ENCODE data around the gene BTD. TPM values are rescaled to one million over a fixed set of nuclear protein-coding genes. Genes with fewer than 3 reads are reported as not detected.

Gene BTD, protein sequence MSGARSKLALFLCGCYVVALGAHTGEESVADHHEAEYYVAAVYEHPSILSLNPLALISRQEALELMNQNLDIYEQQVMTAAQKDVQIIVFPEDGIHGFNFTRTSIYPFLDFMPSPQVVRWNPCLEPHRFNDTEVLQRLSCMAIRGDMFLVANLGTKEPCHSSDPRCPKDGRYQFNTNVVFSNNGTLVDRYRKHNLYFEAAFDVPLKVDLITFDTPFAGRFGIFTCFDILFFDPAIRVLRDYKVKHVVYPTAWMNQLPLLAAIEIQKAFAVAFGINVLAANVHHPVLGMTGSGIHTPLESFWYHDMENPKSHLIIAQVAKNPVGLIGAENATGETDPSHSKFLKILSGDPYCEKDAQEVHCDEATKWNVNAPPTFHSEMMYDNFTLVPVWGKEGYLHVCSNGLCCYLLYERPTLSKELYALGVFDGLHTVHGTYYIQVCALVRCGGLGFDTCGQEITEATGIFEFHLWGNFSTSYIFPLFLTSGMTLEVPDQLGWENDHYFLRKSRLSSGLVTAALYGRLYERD
- polyA plus RNA-seq (ENCODE audit: insufficient read length in 4 of 4), result 10 to 100 TPM; 18.0 to 24.7 (median 21.0) TPM

DNA sequence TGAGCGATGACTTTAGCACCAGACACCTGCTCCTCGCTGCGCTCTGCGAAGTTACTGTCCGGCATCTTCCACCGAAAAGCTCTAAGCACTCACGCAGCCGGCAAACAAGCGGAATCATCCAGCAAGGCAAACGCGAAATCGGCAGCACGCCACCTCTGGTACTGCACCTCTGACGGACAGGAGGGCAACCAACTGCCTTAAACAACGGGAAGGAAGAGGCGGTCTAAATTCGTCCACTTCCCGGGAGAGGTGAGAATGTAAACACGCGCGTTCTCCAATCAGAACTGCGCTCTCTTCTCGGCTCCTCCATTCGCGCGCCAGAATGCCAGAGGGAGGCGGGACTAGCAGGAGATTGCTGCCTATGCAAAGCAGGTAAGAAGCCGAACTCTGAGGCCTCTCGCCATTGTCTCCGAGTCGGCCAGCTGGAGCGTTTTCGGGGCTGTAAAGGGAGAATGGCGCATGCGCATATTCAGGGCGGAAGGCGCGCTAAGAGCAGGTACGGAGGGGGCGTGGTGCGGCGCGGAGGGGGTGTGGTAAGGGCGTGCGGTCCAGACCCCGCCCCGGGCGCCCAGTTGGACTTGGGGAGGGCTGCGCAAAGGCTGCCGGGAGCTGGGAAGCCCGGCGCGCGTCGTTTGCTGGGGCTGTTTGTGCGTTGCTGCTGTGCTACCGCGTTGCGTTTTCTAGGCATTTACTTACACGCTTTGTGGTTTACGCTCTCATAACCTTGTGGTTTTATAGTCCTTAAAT is at the start of gene BTD, which contains the start of gene HACL1:
TSS of gene BTD (plus strand) at position 347 of the 747 bp plus-strand sequence. CDS start 33,695 bp downstream, outside the sequence.
TSS of gene HACL1 (minus strand) at position 171 of the 747 bp plus-strand sequence. CDS start at position 65, 106 bp downstream.
- DNase-seq (ENCODE audit: low read depth in 4 of 4, low spot score in 2 of 4), result peak; percentile 95 to 99 (median 98)

DNA sequence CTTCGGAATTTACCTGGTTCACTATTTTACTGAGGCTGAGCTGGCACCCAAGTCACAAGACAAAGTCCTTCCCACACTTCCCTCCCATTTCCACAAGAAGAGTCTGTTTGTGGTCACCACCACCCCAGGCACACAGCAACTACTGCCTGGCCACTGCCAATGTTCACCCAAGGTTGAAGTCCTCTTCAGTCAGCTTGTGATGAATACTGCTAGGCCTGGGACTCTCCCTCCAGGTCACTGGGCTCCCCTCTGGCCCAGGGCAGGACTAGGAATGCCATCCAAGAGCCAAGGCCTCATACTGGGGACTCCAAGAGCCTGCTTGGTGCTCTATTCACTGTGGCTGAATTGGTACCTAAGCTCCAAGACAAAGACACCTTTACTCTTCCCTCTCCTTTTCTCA is 49.6 kb upstream of the BTD start:
- no peak for DNase-seq (ENCODE audit: low read depth in 4 of 4, low spot score in 2 of 4)

DNA sequence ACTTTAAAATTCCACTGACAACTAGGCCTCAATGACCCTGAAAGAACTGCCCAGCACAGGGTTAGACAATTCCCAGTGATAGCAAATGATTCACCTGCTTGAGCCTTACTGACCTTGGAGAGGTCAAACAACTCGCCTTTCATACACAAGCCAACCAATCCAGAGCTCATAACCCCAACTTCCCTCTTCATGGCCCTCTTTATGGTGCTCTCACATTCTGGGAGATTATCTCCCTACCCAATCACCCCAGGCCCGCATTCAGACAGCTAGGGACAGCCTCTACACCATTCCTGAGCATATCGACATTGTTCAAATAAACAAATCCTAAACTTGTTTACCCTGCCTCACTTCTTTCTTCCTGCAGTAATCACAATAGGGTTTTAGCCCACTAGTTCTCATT is 47.8 kb upstream of the BTD start:
- DNase-seq (ENCODE audit: low read depth in 4 of 4, low spot score in 2 of 4), result no peak

DNA sequence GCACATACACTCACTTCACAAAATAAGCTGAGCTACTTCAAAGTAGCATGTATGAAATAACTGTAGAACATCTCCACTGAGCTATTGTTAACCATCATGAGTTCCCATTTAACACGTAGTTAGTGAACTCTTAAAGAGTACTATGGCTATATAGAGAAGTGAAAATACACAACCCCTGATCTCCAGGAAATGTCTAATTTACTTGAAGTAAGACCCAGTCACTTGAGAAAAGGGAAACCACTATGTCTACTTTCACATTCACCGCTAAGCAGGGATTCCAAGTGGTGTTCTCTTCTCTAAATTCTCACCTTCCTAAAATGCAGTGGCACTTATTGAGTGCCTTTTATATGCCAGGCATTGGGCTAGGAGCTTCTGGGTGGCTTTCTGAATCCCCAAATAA is 45.0 kb upstream of the BTD start:
- DNase-seq (ENCODE audit: low read depth in 4 of 4, low spot score in 2 of 4), result no peak

DNA sequence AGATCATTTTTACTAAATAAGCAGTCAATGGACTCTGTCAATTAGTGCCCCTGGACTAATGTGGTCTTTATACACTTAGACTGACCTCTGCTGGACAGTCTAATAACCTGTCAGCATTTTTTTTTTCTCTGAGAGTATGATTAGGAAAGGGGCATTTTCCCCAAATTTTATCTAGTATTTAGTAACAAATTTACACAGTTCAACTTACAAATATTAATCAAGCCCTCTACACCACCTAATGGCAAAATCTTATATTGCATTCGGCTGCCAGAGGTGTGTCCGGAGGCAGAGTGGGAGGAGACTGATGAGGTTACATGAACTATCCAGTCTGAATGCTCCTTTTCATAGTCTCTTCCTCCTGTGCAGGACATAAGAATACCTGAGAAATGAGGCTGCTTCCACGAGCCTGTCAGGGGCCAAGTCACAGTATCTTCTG is 44.0 kb upstream of the BTD start:
- peak; percentile 11 to 62 (median 34) for DNase-seq (ENCODE audit: low read depth in 4 of 4, low spot score in 2 of 4)

DNA sequence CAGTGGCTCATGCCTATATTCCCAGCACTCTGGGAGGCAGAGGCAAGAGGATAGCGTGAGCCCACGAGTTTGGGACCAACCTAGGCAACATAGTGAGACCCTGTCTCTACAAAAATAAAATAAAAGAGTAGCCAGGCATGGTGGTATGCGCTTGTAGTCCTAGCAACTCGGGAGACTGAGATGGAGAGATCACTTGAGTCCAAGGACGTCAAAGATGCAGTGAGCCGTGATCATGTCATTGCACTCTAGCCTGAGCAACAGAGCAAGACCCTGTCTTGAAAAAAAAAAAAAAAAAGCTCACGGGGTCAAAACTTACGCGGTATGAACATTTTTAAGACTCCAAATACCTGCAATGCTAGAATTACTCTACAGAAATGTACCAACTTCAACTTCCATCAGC is 43.0 kb upstream of the BTD start:
- no peak for DNase-seq (ENCODE audit: low read depth in 4 of 4, low spot score in 2 of 4)

DNA sequence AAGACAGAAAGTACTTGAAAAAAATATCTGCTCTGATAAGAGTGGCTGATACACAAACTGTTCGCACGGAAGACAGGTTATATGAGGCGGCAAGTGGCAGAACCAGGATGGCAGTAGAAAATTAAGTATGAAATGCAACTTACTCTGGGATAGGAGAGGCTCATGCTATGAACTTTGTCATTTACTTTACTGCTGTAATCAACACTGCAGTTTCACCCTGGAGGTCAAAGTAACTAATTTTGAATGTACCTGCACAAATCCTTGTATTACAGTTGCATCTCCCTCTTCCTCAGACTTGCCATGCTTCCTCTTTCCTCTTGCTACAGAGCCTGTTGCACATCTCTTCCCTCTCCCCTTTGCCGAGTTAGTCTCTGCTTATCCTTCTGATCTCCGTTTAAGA is 39.0 kb upstream of the BTD start:
- no peak for DNase-seq (ENCODE audit: low read depth in 4 of 4, low spot score in 2 of 4)

DNA sequence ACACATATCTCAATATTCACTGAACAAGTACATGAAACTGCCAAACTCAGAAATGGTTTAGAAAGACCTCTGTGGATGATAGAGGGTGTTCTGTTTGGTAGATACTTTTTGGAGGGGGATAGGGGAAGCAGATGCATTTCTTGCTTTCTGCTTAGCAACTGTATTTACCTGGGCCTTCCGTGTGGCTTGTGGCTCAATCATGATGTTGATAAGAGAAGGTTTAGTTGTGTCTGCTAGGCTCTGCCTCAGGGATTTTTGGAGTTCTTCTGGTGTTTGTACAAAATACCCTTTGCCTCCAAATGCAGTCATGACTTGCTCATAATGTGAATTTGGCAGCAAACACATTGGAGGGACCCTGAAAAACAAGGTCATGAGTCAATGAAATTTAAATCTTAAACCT is 38.4 kb upstream of the BTD start:
- DNase-seq (ENCODE audit: low read depth in 4 of 4, low spot score in 2 of 4), result no peak

DNA sequence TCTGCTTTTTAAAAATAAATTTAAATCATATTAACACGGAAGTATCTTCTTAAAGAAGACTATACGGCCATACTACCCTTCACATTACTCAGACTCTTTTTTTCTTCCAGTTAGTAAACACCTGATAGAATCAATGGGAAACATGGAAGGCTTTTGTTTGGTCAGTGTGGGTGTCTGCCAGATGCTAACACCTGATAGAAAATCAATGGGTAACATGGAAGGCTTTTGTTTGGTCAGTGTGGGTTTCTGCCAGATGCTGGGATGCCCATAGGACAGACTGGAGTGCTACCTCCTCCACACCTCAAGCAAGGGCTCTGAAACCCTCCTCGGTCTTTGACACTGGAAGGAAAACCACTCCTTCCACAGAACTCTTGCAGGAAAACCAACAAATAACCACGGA is 29.4 kb upstream of the BTD start:
- no peak for DNase-seq (ENCODE audit: low read depth in 4 of 4, low spot score in 2 of 4)

DNA sequence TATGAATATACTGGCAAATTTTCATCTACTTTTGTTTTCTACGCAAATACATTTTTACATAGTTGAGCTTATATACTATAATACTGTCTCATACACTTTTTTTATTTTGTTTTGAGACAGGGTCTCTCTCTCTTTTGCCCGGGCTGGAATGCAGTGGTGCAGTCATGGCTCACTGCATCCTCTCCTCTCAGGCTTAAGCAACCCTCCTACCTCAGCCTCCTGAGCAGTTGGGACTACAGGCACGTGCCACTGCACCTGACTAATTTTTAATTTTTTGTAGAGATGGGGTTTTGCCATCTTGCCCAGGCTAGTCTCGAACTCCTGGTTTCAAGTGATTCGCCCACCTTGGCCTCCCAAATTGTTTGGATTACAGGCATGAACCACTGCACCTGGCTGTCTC is 26.1 kb upstream of the BTD start:
- no peak for DNase-seq (ENCODE audit: low read depth in 4 of 4, low spot score in 2 of 4)

DNA sequence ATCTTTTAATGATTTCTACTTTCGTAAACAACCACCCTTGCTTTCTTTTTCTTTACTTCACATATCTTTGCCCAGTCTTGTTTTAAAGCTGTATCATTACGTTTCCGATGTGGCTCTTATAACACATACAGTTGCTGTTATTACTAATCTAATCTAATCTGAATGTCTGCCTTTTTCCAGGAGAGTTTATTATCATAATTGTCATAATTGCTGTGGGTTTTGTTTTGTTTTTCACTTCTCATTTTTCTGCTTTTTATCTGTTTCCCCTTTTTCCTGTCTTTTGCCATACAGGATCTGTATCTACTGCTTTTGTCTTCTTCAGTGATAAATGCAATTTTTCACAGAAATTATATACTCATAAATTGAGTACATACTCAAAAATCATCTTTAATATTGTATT is 25.1 kb upstream of the BTD start:
- no peak for DNase-seq (ENCODE audit: low read depth in 4 of 4, low spot score in 2 of 4)

DNA sequence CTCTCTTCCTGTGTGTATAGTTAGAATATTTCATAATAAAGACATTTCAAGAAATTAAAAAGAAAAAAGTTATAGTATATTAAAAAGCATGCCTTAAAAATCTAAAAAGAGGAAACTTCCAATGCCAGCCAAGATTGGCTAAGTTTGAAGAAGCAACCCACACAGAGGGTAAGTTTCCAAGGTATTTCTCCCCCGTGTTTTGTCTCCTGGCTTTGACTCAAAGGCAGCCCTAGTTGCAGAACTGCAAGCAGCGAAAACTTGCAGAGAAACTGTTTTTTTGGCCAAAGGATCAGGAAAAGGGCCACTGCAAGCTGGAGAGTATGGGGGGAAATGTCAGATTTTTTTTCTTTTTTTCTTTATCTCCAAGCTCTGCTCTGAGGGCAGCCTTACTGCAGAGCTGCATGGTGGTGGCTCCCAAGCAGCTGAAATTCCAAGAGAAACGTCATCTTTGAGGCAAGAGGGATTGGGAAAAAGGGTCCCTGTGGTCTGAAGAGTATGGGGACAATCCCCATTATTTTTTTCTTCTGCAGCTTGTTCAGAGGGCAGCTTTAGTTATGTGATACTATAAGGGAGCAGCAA is 23.2 kb upstream of the BTD start:
- no peak for DNase-seq (ENCODE audit: low read depth in 4 of 4, low spot score in 2 of 4)

DNA sequence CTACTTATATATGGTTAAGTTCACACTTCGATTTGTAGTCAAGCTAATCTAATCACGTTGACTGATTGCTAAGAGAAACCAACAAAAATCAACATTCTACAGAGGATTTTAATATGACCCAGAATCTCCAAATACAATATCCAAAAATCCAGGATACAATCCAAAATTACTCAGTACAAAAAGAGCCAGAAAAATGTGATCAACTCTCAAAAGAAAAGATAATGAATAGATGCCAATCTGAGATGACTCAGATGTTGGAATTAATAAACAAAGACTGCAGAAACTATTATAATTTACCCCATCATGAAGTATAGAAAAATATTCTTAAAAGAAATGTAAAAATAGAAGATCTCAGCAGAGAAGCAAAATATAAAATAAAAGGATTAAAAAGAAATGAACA is 22.5 kb upstream of the BTD start:
- DNase-seq (ENCODE audit: low read depth in 4 of 4, low spot score in 2 of 4), result no peak

DNA sequence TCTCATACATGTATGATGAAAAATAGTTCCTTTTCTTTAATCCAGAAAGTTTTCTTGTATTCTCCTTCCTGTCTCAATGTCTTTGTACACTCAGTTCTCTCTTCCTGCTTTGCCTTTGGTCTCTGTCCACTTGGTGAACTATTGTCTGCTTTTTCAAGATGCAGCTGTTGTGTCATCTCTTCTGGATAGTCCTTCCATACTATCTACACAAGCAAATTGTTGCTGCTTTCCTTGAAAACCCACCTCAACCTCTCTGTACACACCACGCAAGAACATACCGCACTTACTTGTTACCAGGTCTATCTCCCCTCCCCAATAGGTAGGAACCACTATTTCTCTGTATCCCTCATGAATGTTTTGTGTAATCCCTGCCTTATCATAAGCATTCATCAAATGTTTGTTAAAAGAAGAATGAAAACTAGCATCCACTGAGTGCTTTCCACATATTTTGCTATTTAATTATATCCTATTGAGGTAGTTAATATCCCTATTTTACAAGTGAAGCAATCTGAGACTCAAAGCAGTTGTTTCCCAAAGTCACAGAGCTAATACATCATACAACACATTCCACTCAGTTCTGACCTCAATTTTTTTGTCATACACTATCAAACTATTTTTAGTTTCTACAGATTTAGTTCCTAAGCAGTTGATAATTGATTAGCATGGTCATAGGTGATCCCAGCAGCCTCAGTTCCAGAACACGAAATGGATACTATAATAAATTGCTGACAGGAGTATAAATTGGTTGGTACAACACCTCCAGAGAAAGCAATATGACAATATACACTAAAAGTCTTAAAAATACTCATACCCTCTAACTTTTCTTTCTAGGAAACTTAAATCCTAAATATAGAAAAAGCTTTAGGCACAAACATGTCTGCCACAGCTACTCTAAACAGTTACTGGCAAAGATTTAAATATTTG is 19.8 kb upstream of the BTD start:
- no peak for DNase-seq (ENCODE audit: low read depth in 4 of 4, low spot score in 2 of 4)

DNA sequence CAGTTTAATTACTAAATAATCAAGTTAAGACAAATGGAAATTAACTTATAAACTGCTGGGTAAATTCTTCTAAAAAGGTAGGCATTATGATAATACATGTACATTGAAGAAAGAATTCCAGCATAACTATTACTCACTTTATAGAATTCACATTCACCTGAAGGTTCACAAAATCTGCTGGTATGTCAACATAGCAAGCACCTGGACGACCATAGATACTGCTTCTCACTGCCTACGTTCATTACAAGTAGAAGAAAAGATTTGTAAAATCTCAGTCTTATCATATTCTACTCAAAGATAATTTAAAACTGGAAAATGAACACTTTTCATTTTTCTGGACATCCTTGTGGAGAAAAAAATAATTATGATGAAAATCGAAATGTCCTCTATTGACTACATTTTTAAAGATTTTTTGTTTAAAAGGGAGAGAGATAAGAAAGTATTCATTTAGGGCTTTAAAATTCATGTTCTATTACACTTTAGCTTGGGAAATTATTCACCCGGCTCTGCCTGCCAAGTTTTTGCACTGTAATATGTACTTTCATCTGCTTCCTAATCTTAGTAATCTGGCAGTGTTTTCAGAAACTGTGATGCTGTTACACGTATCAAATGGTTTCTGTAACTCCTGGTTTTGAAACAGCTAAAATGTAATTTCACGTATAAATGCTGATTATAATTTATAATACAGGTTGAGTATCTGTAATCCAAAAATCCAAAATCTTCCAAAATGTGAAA is 16.3 kb upstream of the BTD start:
- no peak for DNase-seq (ENCODE audit: low read depth in 4 of 4, low spot score in 2 of 4)

DNA sequence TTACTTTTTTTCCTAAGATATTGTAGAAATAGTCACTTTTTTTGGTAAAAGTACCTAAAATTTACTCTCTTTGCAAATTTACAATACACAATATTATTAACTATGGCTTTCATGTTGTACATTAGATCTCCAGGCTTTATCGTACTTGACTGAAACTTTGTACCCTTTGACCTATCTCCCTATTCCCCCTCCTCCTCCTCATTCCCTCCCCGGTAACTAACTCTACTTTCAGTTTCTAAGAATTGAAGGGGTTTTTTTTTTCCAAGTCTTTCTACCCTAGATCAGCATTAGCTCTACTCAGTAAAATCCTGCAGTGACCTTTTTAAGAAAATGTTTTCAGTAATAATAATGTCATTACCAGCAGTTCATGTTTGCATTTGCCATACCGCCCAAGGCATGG is 10.3 kb upstream of the BTD start:
- DNase-seq (ENCODE audit: low read depth in 4 of 4, low spot score in 2 of 4), result no peak

DNA sequence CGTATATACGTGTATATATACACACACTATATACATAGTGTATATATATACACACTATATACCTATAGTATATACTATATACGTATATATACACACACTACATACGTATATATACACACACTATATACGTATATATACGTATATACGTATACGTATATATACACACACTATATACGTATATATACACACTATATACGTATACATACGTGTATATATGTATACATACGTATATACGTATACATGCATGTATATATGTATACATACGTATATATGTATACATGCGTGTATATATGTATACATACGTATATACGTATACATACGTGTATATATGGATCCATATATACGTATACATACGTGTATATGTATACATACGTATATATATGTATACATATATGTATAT is 9.6 kb upstream of the BTD start:
- DNase-seq (ENCODE audit: low read depth in 4 of 4, low spot score in 2 of 4), result no peak

DNA sequence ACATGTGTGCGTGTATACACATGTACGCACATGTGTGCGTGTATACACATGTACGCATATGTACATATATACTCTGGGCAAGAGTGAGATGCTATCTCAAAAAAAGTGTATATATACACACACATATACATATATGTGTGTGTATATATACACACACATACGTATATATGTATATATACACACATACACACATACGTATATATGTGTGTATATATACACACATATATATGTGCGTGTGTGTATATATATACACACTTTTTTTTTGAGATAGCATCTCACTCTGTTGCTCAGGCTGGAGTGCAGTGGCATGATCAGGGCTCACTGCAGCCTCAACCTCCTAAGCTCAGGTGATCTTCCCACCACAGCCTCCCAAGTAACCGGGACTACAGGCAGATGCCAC is 8.6 kb upstream of the BTD start:
- no peak for DNase-seq (ENCODE audit: low read depth in 4 of 4, low spot score in 2 of 4)

DNA sequence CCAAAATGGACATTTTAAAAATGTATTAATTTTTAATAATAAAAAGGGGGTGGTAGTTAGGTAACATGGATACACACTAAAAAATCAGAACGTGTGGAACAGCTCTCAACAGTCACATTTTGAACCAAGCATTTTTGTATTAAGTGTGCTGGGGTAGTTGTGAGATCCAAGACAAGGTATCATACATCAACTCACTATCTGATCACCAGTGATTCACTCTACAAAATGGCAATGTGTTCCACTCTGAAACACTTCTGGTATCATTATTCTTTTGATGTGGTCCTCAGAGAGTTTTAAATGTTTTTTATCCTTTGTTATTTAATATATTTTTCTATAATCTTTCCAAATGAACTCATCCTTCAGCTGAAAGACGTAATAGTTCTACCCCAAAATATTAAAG is 5.6 kb upstream of the BTD start:
- no peak for DNase-seq (ENCODE audit: low read depth in 4 of 4, low spot score in 2 of 4)

DNA sequence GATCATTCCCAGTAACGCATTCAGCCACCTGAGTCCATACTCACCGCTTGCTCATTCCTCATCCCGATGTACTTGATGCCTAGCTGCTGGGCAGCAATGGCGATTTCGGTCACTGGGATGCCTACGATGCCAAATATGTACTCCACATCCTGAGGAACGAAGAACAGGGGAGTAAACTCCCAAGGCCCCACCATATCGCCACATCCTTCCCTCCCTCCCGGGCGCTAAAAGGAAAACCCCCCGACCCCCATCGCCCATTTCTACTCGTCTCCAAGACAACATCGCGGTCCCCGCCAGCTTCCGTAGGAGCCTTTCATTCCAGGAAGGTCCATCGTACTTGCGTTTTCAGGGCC is 523 bp upstream of the BTD start:
- DNase-seq (ENCODE audit: low read depth in 4 of 4, low spot score in 2 of 4), result peak in 1 of 4 donors; percentile 3
